Measurements from ENCODE around the gene L1TD1. TPM values are rescaled to one million over a fixed set of nuclear protein-coding genes. Genes with fewer than 3 reads are reported as not detected.

L1TD1 gene
- total and polyA plus RNA-seq, 2 donors (not counting 1 experiment from before 2014, with no cell fraction given) = 0.09 TPM; not detected in 1

DNA sequence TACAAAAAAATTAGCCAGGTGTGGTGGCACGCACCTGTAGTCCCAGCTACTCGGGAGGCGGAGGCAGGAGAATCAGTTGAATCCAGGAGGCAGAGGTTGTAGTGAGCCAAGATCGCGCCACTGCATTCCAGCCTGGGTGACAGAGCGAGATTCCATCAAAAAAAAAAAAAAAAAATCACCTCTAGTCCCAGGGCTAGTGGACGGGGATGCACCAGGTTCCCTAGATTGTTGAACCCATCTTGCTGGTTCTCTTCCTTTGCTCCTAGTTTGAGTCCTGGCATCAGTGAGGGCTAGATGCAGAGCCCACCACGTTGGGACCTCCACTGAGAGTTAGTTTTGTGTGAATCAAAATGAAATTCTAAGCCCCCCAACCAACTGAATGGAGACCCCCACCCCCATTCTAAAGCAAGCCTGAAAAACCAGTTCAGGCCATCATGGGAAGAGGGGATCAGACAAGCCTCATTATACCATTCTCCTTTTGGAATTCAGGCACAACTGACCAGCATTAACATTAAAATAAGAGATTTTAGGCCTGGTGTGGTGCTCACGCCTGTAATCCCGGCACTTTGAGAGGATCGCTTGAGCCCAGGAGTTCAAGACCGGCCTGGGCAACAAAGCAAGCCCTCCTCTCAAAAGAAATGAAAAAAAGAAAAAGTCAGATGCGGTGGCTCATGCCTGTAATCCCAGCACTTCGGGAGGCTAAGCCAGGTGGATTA lies 17.9 kb upstream of the L1TD1 start:
- H3K4me3 ChIP-seq (ENCODE audit: control extremely low read depth in 1 of 5, extremely low read depth in 1 of 5, insufficient read depth in 1 of 5, low read depth in 2 of 5, low read length in 4 of 5) = no peak overlapping the region
- no peak overlapping the region for H3K27ac Mint-ChIP-seq
- no peak for TF ChIP-seq EZH2 (IDR thresholded peaks at IDR 0.05; ENCODE audit: borderline replicate concordance, insufficient read depth, low read depth, low read length, poor library complexity, severe bottlenecking)
- TF ChIP-seq, protein P1, sequence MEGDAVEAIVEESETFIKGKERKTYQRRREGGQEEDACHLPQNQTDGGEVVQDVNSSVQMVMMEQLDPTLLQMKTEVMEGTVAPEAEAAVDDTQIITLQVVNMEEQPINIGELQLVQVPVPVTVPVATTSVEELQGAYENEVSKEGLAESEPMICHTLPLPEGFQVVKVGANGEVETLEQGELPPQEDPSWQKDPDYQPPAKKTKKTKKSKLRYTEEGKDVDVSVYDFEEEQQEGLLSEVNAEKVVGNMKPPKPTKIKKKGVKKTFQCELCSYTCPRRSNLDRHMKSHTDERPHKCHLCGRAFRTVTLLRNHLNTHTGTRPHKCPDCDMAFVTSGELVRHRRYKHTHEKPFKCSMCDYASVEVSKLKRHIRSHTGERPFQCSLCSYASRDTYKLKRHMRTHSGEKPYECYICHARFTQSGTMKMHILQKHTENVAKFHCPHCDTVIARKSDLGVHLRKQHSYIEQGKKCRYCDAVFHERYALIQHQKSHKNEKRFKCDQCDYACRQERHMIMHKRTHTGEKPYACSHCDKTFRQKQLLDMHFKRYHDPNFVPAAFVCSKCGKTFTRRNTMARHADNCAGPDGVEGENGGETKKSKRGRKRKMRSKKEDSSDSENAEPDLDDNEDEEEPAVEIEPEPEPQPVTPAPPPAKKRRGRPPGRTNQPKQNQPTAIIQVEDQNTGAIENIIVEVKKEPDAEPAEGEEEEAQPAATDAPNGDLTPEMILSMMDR (IDR thresholded peaks at IDR 0.05) = no peak
- no peaks in the 10 kb centered on the region for H3K79me2 ChIP-seq (ENCODE audit: control insufficient read depth, insufficient read depth, low read length)
- no peaks in the 10 kb centered on the region for H3K9me3 ChIP-seq (ENCODE audit: control extremely low read depth in 1 of 3, control insufficient read depth in 2 of 3, insufficient read depth in 1 of 3, low read length in 2 of 3)
- no peak overlapping the region for H3K4me3 Mint-ChIP-seq
- CTCF ChIA-PET = interaction anchor here (1.0 to 2.8 kb wide), 5 partner anchors 8 to 663 kb away, joined by 4 to 68 read pairs (median 10); no protein-coding TSS in a partner anchor
- no peak overlapping the region for H3K27ac ChIP-seq (ENCODE audit: low read length in 2 of 2)
- no peaks in the 10 kb centered on the region for H4K20me1 ChIP-seq (ENCODE audit: control insufficient read depth, insufficient read depth, low read length, poor library complexity, severe bottlenecking)
- H3K4me2 ChIP-seq (replicated peaks; ENCODE audit: low read depth, low read length, poor library complexity, severe bottlenecking) = no peak overlapping the region
- H3K9me3 Mint-ChIP-seq (ENCODE audit: insufficient read depth) = no peaks in the 10 kb centered on the region
- intact Hi-C loops (cut with micrococcal nuclease) = no loop called here
- H3K27me3 Mint-ChIP-seq = peaks cover 5% of the 10 kb centered on the region
- no peak overlapping the region for H2AFZ ChIP-seq (ENCODE audit: insufficient read depth, low read depth, low read length, poor library complexity, severe bottlenecking)
- 77% methylated on average over 5 of the region's 14 CpGs for WGBS (ENCODE audit: insufficient coverage)
- no peaks in the 10 kb centered on the region for H3K36me3 ChIP-seq (replicated peaks in 1 of 2; ENCODE audit: control extremely low read depth in 1 of 2, control insufficient read depth in 1 of 2, extremely low read depth in 1 of 2, insufficient read depth in 2 of 2, low read length in 1 of 2)
- H3K9ac ChIP-seq (ENCODE audit: low read length) = no peak overlapping the region
- no peak for DNase-seq
- POLR2A ChIA-PET = no interaction called here
- no peaks in the 10 kb centered on the region for H3K27me3 ChIP-seq (replicated peaks in 1 of 4; ENCODE audit: control extremely low read depth in 1 of 4, control insufficient read depth in 3 of 4, insufficient read depth in 4 of 4, low read length in 3 of 4)
- no peak for ATAC-seq (ENCODE audit: low read depth)
- H3K4me1 ChIP-seq (ENCODE audit: control insufficient read depth in 2 of 2, insufficient read depth in 2 of 2, low read length in 2 of 2) = no peaks in the 10 kb centered on the region
- H3K4me1 Mint-ChIP-seq = no peaks in the 10 kb centered on the region

DNA sequence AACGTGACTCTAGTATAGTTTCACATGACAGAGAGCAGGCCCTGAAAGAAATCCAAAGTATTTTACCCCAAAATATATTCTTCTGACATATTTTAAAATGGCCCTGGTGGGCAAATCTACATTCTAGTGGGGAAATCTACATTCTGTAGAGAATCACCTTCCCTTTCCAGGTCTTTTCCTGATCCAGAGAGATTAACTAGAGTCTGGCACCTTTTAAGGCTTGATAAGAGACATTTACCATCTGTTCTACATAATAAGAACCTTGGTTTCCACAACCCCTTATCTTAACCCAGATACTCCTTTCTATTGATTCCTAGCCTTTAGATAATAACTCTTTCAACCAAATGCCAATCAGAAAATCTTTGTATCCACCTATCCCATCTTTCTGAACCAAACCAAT lies 17.0 kb upstream of the L1TD1 start:
- POLR2A ChIA-PET = no interaction called here
- TF ChIP-seq, protein P1 (IDR thresholded peaks at IDR 0.05) = no peak
- no peak for TF ChIP-seq EZH2 (IDR thresholded peaks at IDR 0.05; ENCODE audit: borderline replicate concordance, insufficient read depth, low read depth, low read length, poor library complexity, severe bottlenecking)
- WGBS (ENCODE audit: insufficient coverage) = 50% methylated on average over 1 of the region's 1 CpG
- intact Hi-C loops (cut with micrococcal nuclease) = no loop called here
- H3K9me3 Mint-ChIP-seq (ENCODE audit: insufficient read depth) = no peaks in the 10 kb centered on the region
- H3K79me2 ChIP-seq (ENCODE audit: control insufficient read depth, insufficient read depth, low read length) = no peaks in the 10 kb centered on the region
- no peak overlapping the region for H3K4me2 ChIP-seq (replicated peaks; ENCODE audit: low read depth, low read length, poor library complexity, severe bottlenecking)
- no peak overlapping the region for H3K27ac Mint-ChIP-seq
- no peaks in the 10 kb centered on the region for H3K36me3 ChIP-seq (replicated peaks in 1 of 2; ENCODE audit: control extremely low read depth in 1 of 2, control insufficient read depth in 1 of 2, extremely low read depth in 1 of 2, insufficient read depth in 2 of 2, low read length in 1 of 2)
- H3K27me3 ChIP-seq (replicated peaks in 1 of 4; ENCODE audit: control extremely low read depth in 1 of 4, control insufficient read depth in 3 of 4, insufficient read depth in 4 of 4, low read length in 3 of 4) = no peaks in the 10 kb centered on the region
- H4K20me1 ChIP-seq (ENCODE audit: control insufficient read depth, insufficient read depth, low read length, poor library complexity, severe bottlenecking) = no peaks in the 10 kb centered on the region
- no peaks in the 10 kb centered on the region for H3K9me3 ChIP-seq (ENCODE audit: control extremely low read depth in 1 of 3, control insufficient read depth in 2 of 3, insufficient read depth in 1 of 3, low read length in 2 of 3)
- no peak overlapping the region for H2AFZ ChIP-seq (ENCODE audit: insufficient read depth, low read depth, low read length, poor library complexity, severe bottlenecking)
- no peak overlapping the region for H3K4me3 Mint-ChIP-seq
- CTCF ChIA-PET = no interaction called here
- no peaks in the 10 kb centered on the region for H3K4me1 ChIP-seq (ENCODE audit: control insufficient read depth in 2 of 2, insufficient read depth in 2 of 2, low read length in 2 of 2)
- DNase-seq = no peak
- H3K4me1 Mint-ChIP-seq = no peaks in the 10 kb centered on the region
- no peak for ATAC-seq (ENCODE audit: low read depth)
- H3K27me3 Mint-ChIP-seq = peaks cover 7% of the 10 kb centered on the region
- no peak overlapping the region for H3K9ac ChIP-seq (ENCODE audit: low read length)
- no peak overlapping the region for H3K27ac ChIP-seq (ENCODE audit: low read length in 2 of 2)
- H3K4me3 ChIP-seq (ENCODE audit: control extremely low read depth in 1 of 5, extremely low read depth in 1 of 5, insufficient read depth in 1 of 5, low read depth in 2 of 5, low read length in 4 of 5) = no peak overlapping the region

Data from B cell (primary cell).